Stimulated activated CD4-positive, alpha-beta T cell treated with anti-CD3 and anti-CD28 coated beads, TNF-alpha, amount 100 ng/mL, for 24 hours (primary cell): ENCODE results near the gene RERE.

Experiments
- DNase-seq, 3 experiments: peaks; one replicate each; pipeline ENCODE4 v3.0.0-alpha.2; 2020; ENCODE audit warnings: low read depth in 3 of 3

The RERE gene

GRCh38 chr1:8477166-8477982 is 340.1 kb downstream of the RERE start:
- peak in 2 of 3 experiments; percentile 12 to 21 for DNase-seq

GRCh38 chr1:8476006-8476405 is 341.4 kb downstream of the RERE start:
- DNase-seq: no peak

GRCh38 chr1:8474369-8474768 is 343.1 kb downstream of the RERE start:
- DNase-seq: no peak

GRCh38 chr1:8473891-8474300 is 343.5 kb downstream of the RERE start:
- DNase-seq: no peak

GRCh38 chr1:8473121-8473875 is 344.1 kb downstream of the RERE start:
- DNase-seq: no peak

GRCh38 chr1:8472668-8473067 is 344.8 kb downstream of the RERE start:
- peak; percentile 19 to 40 (median 38) for DNase-seq

- no peak for DNase-seq
Observed at GRCh38 chr1:8471451-8471850, 346.0 kb downstream of the RERE start.

- no peak for DNase-seq
Observed at GRCh38 chr1:8468751-8469150, 348.7 kb downstream of the RERE start.

GRCh38 chr1:8467308-8467707 is 350.1 kb downstream of the RERE start:
- no peak for DNase-seq

GRCh38 chr1:8465692-8466091 is 351.7 kb downstream of the RERE start:
- no peak for DNase-seq

- no peak for DNase-seq
Observed at GRCh38 chr1:8465013-8465412, 352.4 kb downstream of the RERE start.

GRCh38 chr1:8464377-8464776 is 353.1 kb downstream of the RERE start:
- DNase-seq: no peak

GRCh38 chr1:8463144-8463927 is 354.1 kb downstream of the RERE start:
- DNase-seq: no peak

- no peak for DNase-seq
Observed at GRCh38 chr1:8462371-8462892, 355.0 kb downstream of the RERE start.

- DNase-seq: no peak
Observed at GRCh38 chr1:8461351-8462110, 355.9 kb downstream of the RERE start.

GRCh38 chr1:8460784-8461183 is 356.7 kb downstream of the RERE start:
- no peak for DNase-seq

- DNase-seq: no peak
Observed at GRCh38 chr1:8460132-8460544, 357.3 kb downstream of the RERE start.

GRCh38 chr1:8458607-8459006 is 358.8 kb downstream of the RERE start:
- no peak for DNase-seq

GRCh38 chr1:8457760-8458381 is 359.6 kb downstream of the RERE start:
- no peak for DNase-seq

GRCh38 chr1:8456991-8457390 is 360.4 kb downstream of the RERE start:
- no peak for DNase-seq
